ENCODE data around the gene NTMT2.
"Not testable (repeated sequence)": the region's sequence is repeated elsewhere in the genome, so short reads cannot be mapped to it uniquely, and the experiment has no call there.

NTMT2 gene

GRCh38 chr1:170157820-170158219 is 12.1 kb downstream of the NTMT2 start:
- no peak for TF ChIP-seq CTCF (IDR thresholded peaks at IDR 0.05; ENCODE audit: insufficient read depth, low read length, poor library complexity, severe bottlenecking)
- no peak overlapping the region for H3K4me3 ChIP-seq (replicated peaks; ENCODE audit: low read depth, low read length)
- no peaks in the 10 kb centered on the region for H3K36me3 ChIP-seq (ENCODE audit: control insufficient read depth, insufficient read depth, low read length)
- no peak for DNase-seq (ENCODE audit: extremely low read depth, insufficient read length)
- H3K27me3 ChIP-seq (replicated peaks; ENCODE audit: control insufficient read depth, insufficient read depth, low read length) = no peaks in the 10 kb centered on the region

- no peak for TF ChIP-seq CTCF (IDR thresholded peaks at IDR 0.05; ENCODE audit: insufficient read depth, low read length, poor library complexity, severe bottlenecking)
- no peak overlapping the region for H3K4me3 ChIP-seq (replicated peaks; ENCODE audit: low read depth, low read length)
- no peak for DNase-seq (ENCODE audit: extremely low read depth, insufficient read length)
Measured at GRCh38 chr1:170162459-170163246, 16.9 kb downstream of the NTMT2 start.

DNA sequence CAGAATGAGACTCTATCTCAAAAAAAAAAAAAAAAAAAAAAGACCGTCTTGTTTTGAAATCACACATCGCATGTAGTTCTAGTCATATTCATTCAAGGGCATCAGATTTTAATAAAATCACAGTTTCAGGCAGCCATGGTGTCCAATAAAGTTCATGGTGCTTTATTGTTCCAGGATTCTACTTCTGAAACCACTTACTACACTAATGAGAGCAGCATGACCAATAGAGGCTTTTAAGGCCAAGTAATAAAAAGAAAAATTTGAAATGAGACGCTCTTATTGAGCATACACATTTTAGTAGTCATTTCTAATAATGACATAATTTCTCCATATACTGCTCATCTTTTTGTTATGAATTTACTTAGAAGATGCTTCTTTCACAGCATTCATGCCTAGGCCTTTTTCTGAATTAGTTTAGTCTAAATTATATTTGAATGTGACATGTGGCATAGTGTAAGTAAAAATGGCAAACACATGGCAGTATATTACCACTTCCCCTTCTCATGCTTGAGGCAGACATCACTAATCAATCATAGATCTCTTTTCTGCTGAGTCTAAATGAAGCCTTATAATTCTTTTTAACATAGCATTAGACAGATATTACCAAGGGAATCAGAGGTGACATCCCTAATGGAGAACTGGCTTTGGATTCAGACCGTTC is 18.5 kb downstream of the NTMT2 start:
- Histone ChIP-seq H3K27me3 (replicated peaks; ENCODE audit: control insufficient read depth, insufficient read depth, low read length) (no peaks in the 10 kb centered on the region), H3K36me3 (ENCODE audit: control insufficient read depth, insufficient read depth, low read length) (no peaks in the 10 kb centered on the region), H3K4me3 (replicated peaks; ENCODE audit: low read depth, low read length) (no peak overlapping the region)
- TF ChIP-seq CTCF (IDR thresholded peaks at IDR 0.05; ENCODE audit: insufficient read depth, low read length, poor library complexity, severe bottlenecking) = no peak
- DNase-seq (ENCODE audit: extremely low read depth, insufficient read length) = no peak

More at GRCh38 chr1:170162459-170163246, 16.9 kb downstream of the NTMT2 start:
- no peaks in the 10 kb centered on the region for H3K27me3 ChIP-seq (replicated peaks; ENCODE audit: control insufficient read depth, insufficient read depth, low read length)
- no peaks in the 10 kb centered on the region for H3K36me3 ChIP-seq (ENCODE audit: control insufficient read depth, insufficient read depth, low read length)

DNA sequence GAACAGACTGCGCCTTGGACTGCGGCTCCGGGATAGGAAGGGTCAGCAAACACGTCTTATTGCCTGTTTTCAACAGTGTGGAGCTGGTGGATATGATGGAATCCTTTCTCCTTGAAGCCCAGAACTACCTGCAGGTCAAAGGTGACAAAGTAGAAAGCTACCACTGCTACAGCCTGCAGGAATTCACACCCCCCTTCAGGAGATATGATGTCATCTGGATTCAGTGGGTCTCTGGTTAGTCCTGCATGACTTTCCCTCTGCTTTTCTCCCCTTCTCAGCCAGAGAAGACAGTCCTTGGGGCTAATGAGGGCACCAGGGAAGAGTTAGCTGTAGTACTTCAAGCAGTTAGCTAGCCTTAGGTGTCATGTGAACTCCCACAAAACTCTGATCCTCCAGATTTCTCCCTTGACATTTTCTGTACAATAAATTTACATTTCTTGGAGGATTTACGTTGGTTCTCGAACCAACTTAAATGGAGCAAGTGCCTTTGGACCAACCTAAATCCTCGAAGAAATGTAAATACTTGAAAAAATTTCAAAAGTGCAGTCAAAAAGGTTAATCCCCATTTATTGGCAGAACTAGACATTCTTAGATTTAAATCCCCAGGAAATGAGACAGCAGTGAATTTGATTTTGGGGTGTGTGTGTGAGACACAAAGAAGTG is 20.9 kb downstream of the NTMT2 start:
- TF ChIP-seq CTCF (IDR thresholded peaks at IDR 0.05; ENCODE audit: insufficient read depth, low read length, poor library complexity, severe bottlenecking) = no peak
- H3K27me3 ChIP-seq (replicated peaks; ENCODE audit: control insufficient read depth, insufficient read depth, low read length) = no peaks in the 10 kb centered on the region
- no peaks in the 10 kb centered on the region for H3K36me3 ChIP-seq (ENCODE audit: control insufficient read depth, insufficient read depth, low read length)
- no peak overlapping the region for H3K4me3 ChIP-seq (replicated peaks; ENCODE audit: low read depth, low read length)
- DNase-seq (ENCODE audit: extremely low read depth, insufficient read length) = no peak

GRCh38 chr1:170168265-170168664 is 22.5 kb downstream of the NTMT2 start:
- DNase-seq (ENCODE audit: extremely low read depth, insufficient read length) = no peak
- H3K36me3 ChIP-seq (ENCODE audit: control insufficient read depth, insufficient read depth, low read length) = no peaks in the 10 kb centered on the region
- H3K27me3 ChIP-seq (replicated peaks; ENCODE audit: control insufficient read depth, insufficient read depth, low read length) = no peaks in the 10 kb centered on the region
- H3K4me3 ChIP-seq (replicated peaks; ENCODE audit: low read depth, low read length) = no peak overlapping the region
- TF ChIP-seq CTCF (IDR thresholded peaks at IDR 0.05; ENCODE audit: insufficient read depth, low read length, poor library complexity, severe bottlenecking) = no peak

DNA sequence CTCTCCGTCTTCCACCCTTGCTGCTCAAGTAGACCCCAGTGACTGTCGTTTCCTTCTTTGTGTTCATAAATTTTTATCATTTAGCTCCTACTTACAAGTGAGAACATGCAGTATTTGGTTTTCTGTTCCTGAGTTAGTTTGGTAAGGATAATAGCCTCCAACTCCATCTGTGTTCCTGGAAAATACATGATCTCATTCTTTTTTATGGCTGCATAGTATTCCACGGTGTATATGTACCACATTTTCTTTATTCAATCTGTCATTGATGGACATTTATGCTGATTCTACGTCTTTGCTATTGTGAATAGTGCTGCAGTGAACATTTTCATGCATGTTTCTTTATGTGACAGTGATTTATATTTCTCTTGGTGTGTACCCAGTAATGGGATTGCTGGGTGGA is 24.8 kb downstream of the NTMT2 start:
- H3K36me3 ChIP-seq (ENCODE audit: control insufficient read depth, insufficient read depth, low read length); H3K4me3 ChIP-seq (replicated peaks; ENCODE audit: low read depth, low read length); DNase-seq (ENCODE audit: extremely low read depth, insufficient read length); H3K27me3 ChIP-seq (replicated peaks; ENCODE audit: control insufficient read depth, insufficient read depth, low read length): not testable (repeated sequence)

Data from GM06990 (cell line).